ENCODE measurements around the gene ZDBF2.

DNA sequence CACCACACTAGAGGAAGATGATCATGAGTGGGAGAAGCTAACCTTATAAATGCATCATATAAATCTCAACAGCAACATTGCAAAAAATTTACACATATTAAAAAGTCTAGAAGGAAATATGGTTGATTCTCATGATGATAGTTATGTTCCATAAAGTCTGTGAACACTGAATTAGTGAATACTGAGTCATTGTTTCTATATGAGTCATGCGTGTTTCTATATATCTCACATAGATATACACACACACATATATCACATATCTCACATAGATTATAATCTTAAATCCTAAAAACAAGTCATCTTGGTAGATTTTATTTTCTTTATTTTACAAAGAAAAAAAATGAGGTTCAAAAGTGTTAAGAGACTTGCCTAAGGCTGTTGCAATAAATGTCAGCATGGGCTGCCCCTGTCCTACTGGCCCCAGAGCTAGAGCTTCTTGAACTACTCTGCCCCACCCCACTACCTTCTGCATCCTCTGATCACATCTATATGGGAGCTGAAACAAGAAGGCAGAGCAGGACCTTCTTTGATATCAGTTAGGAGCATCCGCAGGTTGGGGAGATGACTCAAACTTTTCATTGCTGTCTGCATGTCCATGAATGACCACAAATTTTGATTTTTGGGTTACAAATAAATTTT lies 87.1 kb downstream of the ZDBF2 start:
- TF ChIP-seq, protein P1, sequence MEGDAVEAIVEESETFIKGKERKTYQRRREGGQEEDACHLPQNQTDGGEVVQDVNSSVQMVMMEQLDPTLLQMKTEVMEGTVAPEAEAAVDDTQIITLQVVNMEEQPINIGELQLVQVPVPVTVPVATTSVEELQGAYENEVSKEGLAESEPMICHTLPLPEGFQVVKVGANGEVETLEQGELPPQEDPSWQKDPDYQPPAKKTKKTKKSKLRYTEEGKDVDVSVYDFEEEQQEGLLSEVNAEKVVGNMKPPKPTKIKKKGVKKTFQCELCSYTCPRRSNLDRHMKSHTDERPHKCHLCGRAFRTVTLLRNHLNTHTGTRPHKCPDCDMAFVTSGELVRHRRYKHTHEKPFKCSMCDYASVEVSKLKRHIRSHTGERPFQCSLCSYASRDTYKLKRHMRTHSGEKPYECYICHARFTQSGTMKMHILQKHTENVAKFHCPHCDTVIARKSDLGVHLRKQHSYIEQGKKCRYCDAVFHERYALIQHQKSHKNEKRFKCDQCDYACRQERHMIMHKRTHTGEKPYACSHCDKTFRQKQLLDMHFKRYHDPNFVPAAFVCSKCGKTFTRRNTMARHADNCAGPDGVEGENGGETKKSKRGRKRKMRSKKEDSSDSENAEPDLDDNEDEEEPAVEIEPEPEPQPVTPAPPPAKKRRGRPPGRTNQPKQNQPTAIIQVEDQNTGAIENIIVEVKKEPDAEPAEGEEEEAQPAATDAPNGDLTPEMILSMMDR (IDR thresholded peaks at IDR 0.05; ENCODE audit: insufficient read depth, low read length, poor library complexity, severe bottlenecking), result no peak
- TF ChIP-seq EZH2phosphoT487 (conservative IDR thresholded peaks at IDR 0.05; ENCODE audit: low read length), result no peak
